Activated B cell treated with CpG ODN at 0.5 μM for 24 hours (primary cell): ENCODE results near the gene GALM. TPM values are rescaled to one million over a fixed set of nuclear protein-coding genes. Genes with fewer than 3 reads are reported as not detected.

ENCODE experiments used
- ATAC-seq: fragments of 200-7000 bp; cut with Tn5 transposase; one replicate; pipeline ENCODE4 v1.10.0; 2021; ENCODE audit warnings: low read depth, mild to moderate bottlenecking, moderate library complexity
- CTCF ChIA-PET: fragments of 350-600 bp; sonication (Branson Sonifier 250); formaldehyde crosslinking; loops from one replicate; lab custom pipeline; 2021; ENCODE audit warnings: antibody characterized with exemption; lab: Charles Lee
- POLR2A ChIA-PET: fragments of 350-600 bp; sonication (Branson Sonifier 250); formaldehyde crosslinking; loops from one replicate; lab custom pipeline; 2021; ENCODE audit warnings: antibody characterized with exemption; lab: Charles Lee
- DNase-seq: peaks from one replicate; pipeline ENCODE4 v3.0.0; 2022
- H3K27ac Mint-ChIP-seq: one replicate; pipeline ENCODE4 v1.8.0; 2020; ENCODE audit warnings: mixed read lengths
- H3K27me3 Mint-ChIP-seq: one replicate; pipeline ENCODE4 v1.8.0; 2021; ENCODE audit warnings: mixed read lengths
- H3K36me3 Mint-ChIP-seq: one replicate; pipeline ENCODE4 v1.8.0; 2021; ENCODE audit warnings: low read depth, mixed read lengths
- H3K4me1 Mint-ChIP-seq: one replicate; pipeline ENCODE4 v1.8.0; 2021; ENCODE audit warnings: mixed read lengths
- H3K4me3 Mint-ChIP-seq: one replicate; pipeline ENCODE4 v1.8.0; 2020; ENCODE audit warnings: mild to moderate bottlenecking, mixed read lengths
- H3K9me3 Mint-ChIP-seq: one replicate; pipeline ENCODE4 v1.8.0; 2020; ENCODE audit warnings: mixed read lengths
- CTCF ChIP-seq: fragments of 200-600 bp; IDR thresholded peaks from one replicate; pipeline ENCODE4 v1.8.0; 2022; ENCODE audit warnings: antibody characterized with exemption, mild to moderate bottlenecking
- intact Hi-C: fragments of 100-400 bp; cut with micrococcal nuclease; formaldehyde crosslinking; loops from one replicate; pipeline ENCODE4 v1.15.1; 2024
- total RNA-seq: library from RNA; stranded (reverse); gene quantifications from 2 replicates; pipeline ENCODE4 v1.2.3, GENCODE V29; 2022

The GALM gene
- 3.5 and 5.4 TPM in 2 replicates for total RNA-seq

- H3K27me3 Mint-ChIP-seq = no peaks in the 10 kb centered on the region
- ATAC-seq (peak; percentile 78), DNase-seq (peak; percentile 23)
- intact Hi-C loops = loop anchor here (1.0 to 10.0 kb wide), 5 partner anchors 56 to 291 kb away; partner anchors contain the start of genes ATL2 and GEMIN6
- H3K36me3 Mint-ChIP-seq = peaks cover 2% of the 10 kb centered on the region
- ChIA-PET POLR2A (interaction anchor here (1.3 to 3.3 kb wide), 4 partner anchors 8 to 85 kb away, joined by 3 to 31 read pairs (median 4); partner anchors contain the start of gene SRSF7), CTCF (interaction anchor here (1.0 to 1.1 kb wide), 2 partner anchors 63 to 84 kb away, joined by 3 to 4 read pairs; partner anchors contain the start of gene HNRNPLL)
- H3K9me3 Mint-ChIP-seq = no peaks in the 10 kb centered on the region
- peak within 1 kb of the TSS; percentile 59 for H3K27ac Mint-ChIP-seq
- peak within 1 kb of the TSS; percentile 80 for H3K4me3 Mint-ChIP-seq
- peaks cover 26% of the 10 kb centered on the region for H3K4me1 Mint-ChIP-seq
- TF ChIP-seq CTCF = no peak
Observed at GRCh38 chr2:38665854-38666555, at the start of gene GALM. TSS of gene GALM (plus strand) at chr2:38666114. CDS start at chr2:38666162, 48 bp downstream.

- TF ChIP-seq CTCF = no peak
- no peaks in the 10 kb centered on the region for H3K9me3 Mint-ChIP-seq
- intact Hi-C loops = no loop called here
- no peak overlapping the region for H3K4me3 Mint-ChIP-seq
- ChIA-PET POLR2A (no interaction called here), CTCF (interaction anchor here (1.5 kb wide), 1 partner anchor 9 kb away, joined by 5 read pairs; no protein-coding TSS in a partner anchor)
- no peak overlapping the region for H3K27ac Mint-ChIP-seq
- H3K27me3 Mint-ChIP-seq = peaks cover 65% of the 10 kb centered on the region
- ATAC-seq (no peak), DNase-seq (no peak)
- H3K36me3 Mint-ChIP-seq = no peaks in the 10 kb centered on the region
- H3K4me1 Mint-ChIP-seq = peaks cover 8% of the 10 kb centered on the region
Observed at GRCh38 chr2:38617301-38617700, 48.6 kb upstream of the GALM start.

DNA sequence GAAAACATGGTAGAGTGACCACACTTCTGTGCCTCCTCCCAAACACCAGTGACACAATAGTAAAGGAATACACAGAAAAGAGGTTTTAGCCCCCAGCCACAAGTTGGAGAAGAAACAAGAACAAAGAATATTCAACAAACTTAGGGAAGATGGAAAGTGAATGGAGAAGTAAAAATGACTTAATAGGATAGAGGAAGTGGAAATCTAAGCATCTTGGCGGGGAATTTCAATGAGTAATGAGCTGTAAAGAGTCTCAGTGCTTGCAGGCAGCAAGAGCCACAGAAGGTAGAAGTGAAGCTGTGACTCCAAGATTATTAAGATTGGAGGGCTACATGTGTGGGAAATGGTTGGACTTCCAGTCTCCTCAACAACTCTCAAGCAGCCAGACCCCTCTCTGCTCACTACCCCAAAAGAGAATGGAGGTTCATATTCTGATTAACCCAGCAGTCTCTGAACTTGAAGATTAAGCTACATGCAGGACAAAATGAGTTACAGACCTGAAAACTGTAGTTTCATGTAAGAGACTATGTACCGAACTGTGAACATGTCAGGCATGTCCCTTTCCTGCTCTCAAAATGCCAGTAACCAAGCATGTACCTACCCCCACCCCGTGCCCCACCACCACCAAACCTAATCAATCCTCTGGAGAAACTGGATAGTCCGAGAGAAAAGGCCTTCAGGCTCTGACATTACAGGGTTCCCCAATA, 46.3 kb upstream of the GALM start:
- TF ChIP-seq CTCF = no peak
- Mint-ChIP-seq H3K4me1 (peaks cover 11% of the 10 kb centered on the region), H3K27ac (no peak overlapping the region), H3K4me3 (no peak overlapping the region), H3K27me3 (peaks cover 53% of the 10 kb centered on the region), H3K36me3 (no peaks in the 10 kb centered on the region), H3K9me3 (no peaks in the 10 kb centered on the region)
- DNase-seq = no peak
- intact Hi-C loops = no loop called here
- ATAC-seq = no peak
- ChIA-PET POLR2A (no interaction called here), CTCF (no interaction called here)

- Mint-ChIP-seq H3K27me3 (peaks cover 53% of the 10 kb centered on the region), H3K4me1 (peaks cover 11% of the 10 kb centered on the region), H3K9me3 (no peaks in the 10 kb centered on the region), H3K27ac (no peak overlapping the region), H3K36me3 (no peaks in the 10 kb centered on the region), H3K4me3 (no peak overlapping the region)
- POLR2A ChIA-PET = no interaction called here
- TF ChIP-seq CTCF = no peak
- DNase-seq = no peak
- intact Hi-C loops = no loop called here
- CTCF ChIA-PET = no interaction called here
- no peak for ATAC-seq
Observed at GRCh38 chr2:38620282-38620977, 45.5 kb upstream of the GALM start.
